Breast epithelium (tissue), 3 donors: Measurements from ENCODE around the gene RTEL1.

Experiments used
- CTCF ChIP-seq, 3 donors: fragments of 450-650 bp; IDR thresholded peaks; one replicate each; pipeline ENCODE4 v1.5.1; 2016 to 2017; ENCODE audit warnings: antibody characterized with exemption in 3 of 3, mild to moderate bottlenecking in 3 of 3, moderate library complexity in 3 of 3
- POLR2AphosphoS5 ChIP-seq, 3 donors: sonication (generic); formaldehyde crosslinking; IDR thresholded peaks; one replicate each; pipeline ENCODE4 v1.6.1; 2017; ENCODE audit warnings: antibody characterized with exemption in 3 of 3

- TF ChIP-seq CTCF (IDR thresholded peaks at IDR 0.05) (no peak), POLR2AphosphoS5 (IDR thresholded peaks at IDR 0.05) (no peak)
Observed at GRCh38 chr20:63691711-63692435, 33.8 kb downstream of the RTEL1 start.
